H1 (cell line): Measurements from ENCODE around the gene SNAPIN. TPM values are rescaled to one million over a fixed set of nuclear protein-coding genes. Genes with fewer than 3 reads are reported as not detected.
A peak's percentile ranks its signal among the peaks of the same experiment; 100 is the strongest.

Source experiments
- BCL11A ChIP-seq, 2 experiments: IDR thresholded peaks; one replicate each; pipeline ENCODE4 v1.6.1; 2011; ENCODE audit warnings: low read depth in 2 of 2, low read length in 2 of 2, mild to moderate bottlenecking in 2 of 2
- CEBPB ChIP-seq: IDR thresholded peaks from 2 replicates; pipeline ENCODE4 v1.6.1; 2012; ENCODE audit warnings: low read depth, low read length
- CTCF ChIP-seq, 3 experiments: IDR thresholded peaks; 1 replicate in 2 of 3; 2 replicates in 1 of 3; pipeline versions ENCODE4 v1.5.1 to v1.6.1; 2011; ENCODE audit warnings: low read length in 3 of 3, mild to moderate bottlenecking in 3 of 3, inconsistent platforms in 2 of 3, low read depth in 1 of 3, moderate library complexity in 1 of 3; ENCODE audit not compliant: insufficient read depth in 1 of 3; ENCODE audit errors: control extremely low read depth in 1 of 3
- GABPA ChIP-seq: IDR thresholded peaks from 2 replicates; pipeline ENCODE4 v1.6.1; 2011; ENCODE audit warnings: mild to moderate bottlenecking, low read length, moderate library complexity, borderline replicate concordance; ENCODE audit not compliant: insufficient read depth
- GTF2F1 ChIP-seq: IDR thresholded peaks from 2 replicates; pipeline ENCODE4 v1.6.1; 2012; ENCODE audit warnings: low read depth, low read length, improper control_type of control experiment, borderline replicate concordance
- HDAC2 ChIP-seq, 2 experiments: fragments of 300-600 bp in 1 of 2; sonication (generic) in 1 of 2; IDR thresholded peaks; 2 replicates each; pipeline ENCODE4 v1.6.1; 2011 to 2012; ENCODE audit warnings: low read depth in 2 of 2, low read length in 2 of 2, mild to moderate bottlenecking in 2 of 2, moderate library complexity in 2 of 2, borderline replicate concordance in 1 of 2, inconsistent platforms in 1 of 2
- HDAC6 ChIP-seq: IDR thresholded peaks from one replicate; pipeline ENCODE4 v1.7.1; 2012; ENCODE audit warnings: low read depth, mild to moderate bottlenecking, inconsistent platforms, low read length, moderate library complexity
- KDM1A ChIP-seq: fragments of 200-600, 300-600 bp; sonication (generic); IDR thresholded peaks from 2 replicates; pipeline ENCODE4 v1.7.1; 2016; ENCODE audit warnings: mild to moderate bottlenecking, low read length, borderline replicate concordance
- KDM4A ChIP-seq: IDR thresholded peaks from one replicate; pipeline ENCODE4 v1.7.1; 2012; ENCODE audit warnings: low read depth, mild to moderate bottlenecking, moderate library complexity, low read length, inconsistent platforms; ENCODE audit not compliant: severe bottlenecking
- MAFK ChIP-seq: IDR thresholded peaks from 2 replicates; pipeline ENCODE4 v1.6.1; 2012; ENCODE audit warnings: low read depth, mild to moderate bottlenecking, improper control_type of control experiment, low read length
- SAP30 ChIP-seq: fragments of 300-600 bp; sonication (generic); IDR thresholded peaks from 2 replicates; pipeline ENCODE4 v1.7.1; 2012; ENCODE audit warnings: low read length, moderate library complexity, mild to moderate bottlenecking, inconsistent platforms; ENCODE audit not compliant: insufficient read depth, insufficient replicate concordance
- SP1 ChIP-seq: IDR thresholded peaks from 2 replicates; pipeline ENCODE4 v1.6.1; 2011; ENCODE audit warnings: low read depth, low read length
- SP2 ChIP-seq: IDR thresholded peaks from 2 replicates; pipeline ENCODE4 v1.6.1; 2012; ENCODE audit warnings: mild to moderate bottlenecking, low read length, inconsistent platforms
- TBP ChIP-seq: IDR thresholded peaks from 2 replicates; pipeline ENCODE4 v1.6.1; 2011; ENCODE audit warnings: low read depth, low read length, improper control_type of control experiment
- USF2 ChIP-seq: IDR thresholded peaks from 2 replicates; pipeline ENCODE4 v1.6.1; 2011; ENCODE audit warnings: low read length, improper control_type of control experiment
- YY1 ChIP-seq: IDR thresholded peaks from 2 replicates; pipeline ENCODE4 v1.6.1; 2011; ENCODE audit warnings: low read depth, mild to moderate bottlenecking, low read length
- polyA plus RNA-seq, 7 experiments: library from polyadenylated mRNA; depleted of rRNA in 3 of 7; stranded (reverse) in 5 of 7; unstranded in 2 of 7; fragments of >200 nt in 5 of 7; fragments of 200-250 nt in 2 of 7; gene quantifications; 1 replicate in 5 of 7; 2 replicates in 1 of 7; 4 replicates in 1 of 7; pipeline versions ENCODE4 v1.2.1 to v1.2.3, GENCODE V29; 2011 to 2013; ENCODE audit warnings: missing spikeins in 2 of 7, mixed read lengths in 2 of 7
- total RNA-seq: library from RNA; stranded (reverse); fragmentation: NEBNext Ultra II Directional; extraction: Animal tissue kit (Norgen Biotek cat#: 25700); gene quantifications from 2 replicates; pipeline ENCODE4 v1.2.1, GENCODE V29; 2021

SNAPIN gene
- total and polyA plus RNA-seq, 2 of the 8 experiments (the other 6 are each of a cell fraction or from before 2014, with no cell fraction given) = 25.7 to 31.1 TPM

GRCh38 chr1:153658400-153659174, at the start of gene SNAPIN (continued):
- TF ChIP-seq HDAC6 = no peak
- peak; percentile 69; the same call in 1 of the 2 replicates for TF ChIP-seq YY1
- TF ChIP-seq TBP = no peak
- TF ChIP-seq MAFK = no peak
- TF ChIP-seq GTF2F1 = no peak
- no peak for TF ChIP-seq KDM1A
- no peak for TF ChIP-seq HDAC2 (IDR thresholded peaks at IDR 0.05; ENCODE audit: borderline replicate concordance in 1 of 2, low read depth in 2 of 2, low read length in 2 of 2)
- TF ChIP-seq CEBPB = no peak
- TF ChIP-seq SP1 = peak; percentile 38; the same call in 1 of the 2 replicates
- peak; percentile 64 for TF ChIP-seq KDM4A
- TF ChIP-seq CTCF (IDR thresholded peaks at IDR 0.05; ENCODE audit: control extremely low read depth in 1 of 3, insufficient read depth in 1 of 3, low read depth in 1 of 3, low read length in 3 of 3) = peak in 2 of 3 experiments; percentile 4 to 6; a peak in 2 of 4 replicates
- no peak for TF ChIP-seq SP2
- no peak for TF ChIP-seq USF2
- peak; percentile 79 for TF ChIP-seq SAP30
- no peak for TF ChIP-seq BCL11A (IDR thresholded peaks at IDR 0.05; ENCODE audit: low read depth in 2 of 2, low read length in 2 of 2)
- no peak for TF ChIP-seq GABPA
